Measurements from ENCODE around the gene DIPK1B.

DNA sequence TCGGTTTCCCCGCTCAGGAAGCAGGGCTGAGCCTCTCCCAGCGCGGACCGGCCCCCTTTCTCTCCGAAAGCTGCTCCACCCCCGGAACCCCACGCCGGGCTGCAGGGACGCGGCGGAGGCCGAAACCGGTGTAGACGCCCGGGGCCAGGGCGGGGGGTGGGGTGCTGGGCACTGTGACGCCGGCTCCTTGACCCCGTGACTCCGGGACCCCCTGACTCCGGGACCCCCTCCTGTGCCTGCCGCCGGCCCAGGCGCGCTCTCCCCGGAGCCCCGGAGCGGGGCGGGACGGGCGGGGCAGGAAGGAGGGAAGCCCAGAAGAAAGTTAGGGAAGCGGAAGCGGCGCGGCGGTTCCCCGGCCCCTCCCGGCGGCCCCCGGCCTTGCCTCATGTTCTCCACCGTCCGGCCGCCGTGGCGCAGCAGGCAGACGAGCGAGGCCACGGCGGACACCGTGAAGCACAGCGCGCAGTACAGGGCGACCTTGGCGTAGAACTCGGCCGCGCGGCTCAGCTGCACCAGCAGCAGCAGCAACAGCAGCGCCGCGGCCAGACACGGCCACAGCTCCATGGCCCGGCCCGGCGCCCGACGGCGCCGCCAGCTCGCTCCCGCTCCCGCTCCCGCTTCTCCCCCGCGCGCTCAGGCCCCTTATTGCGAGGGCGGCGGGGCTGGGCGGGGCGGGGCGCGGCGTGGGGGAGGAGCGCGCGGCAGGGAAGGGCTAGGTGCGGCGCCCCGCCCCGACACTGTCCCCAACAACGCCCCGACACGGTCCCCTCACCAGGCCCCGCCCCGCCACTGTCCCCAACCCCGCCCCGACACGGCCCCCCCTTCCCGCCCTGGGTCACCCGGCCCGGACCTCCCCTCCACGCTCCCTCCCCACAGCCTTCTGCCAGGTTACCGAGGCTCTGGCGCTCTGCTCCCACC, 25.3 kb upstream of the DIPK1B start, which contains the start of gene AGPAT2:
- TF ChIP-seq, protein P1, sequence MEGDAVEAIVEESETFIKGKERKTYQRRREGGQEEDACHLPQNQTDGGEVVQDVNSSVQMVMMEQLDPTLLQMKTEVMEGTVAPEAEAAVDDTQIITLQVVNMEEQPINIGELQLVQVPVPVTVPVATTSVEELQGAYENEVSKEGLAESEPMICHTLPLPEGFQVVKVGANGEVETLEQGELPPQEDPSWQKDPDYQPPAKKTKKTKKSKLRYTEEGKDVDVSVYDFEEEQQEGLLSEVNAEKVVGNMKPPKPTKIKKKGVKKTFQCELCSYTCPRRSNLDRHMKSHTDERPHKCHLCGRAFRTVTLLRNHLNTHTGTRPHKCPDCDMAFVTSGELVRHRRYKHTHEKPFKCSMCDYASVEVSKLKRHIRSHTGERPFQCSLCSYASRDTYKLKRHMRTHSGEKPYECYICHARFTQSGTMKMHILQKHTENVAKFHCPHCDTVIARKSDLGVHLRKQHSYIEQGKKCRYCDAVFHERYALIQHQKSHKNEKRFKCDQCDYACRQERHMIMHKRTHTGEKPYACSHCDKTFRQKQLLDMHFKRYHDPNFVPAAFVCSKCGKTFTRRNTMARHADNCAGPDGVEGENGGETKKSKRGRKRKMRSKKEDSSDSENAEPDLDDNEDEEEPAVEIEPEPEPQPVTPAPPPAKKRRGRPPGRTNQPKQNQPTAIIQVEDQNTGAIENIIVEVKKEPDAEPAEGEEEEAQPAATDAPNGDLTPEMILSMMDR (conservative IDR thresholded peaks at IDR 0.05; ENCODE audit: low read depth, low read length) = no peak
- TF ChIP-seq EZH2phosphoT487 (IDR thresholded peaks at IDR 0.05; ENCODE audit: borderline replicate concordance, low read length) (no peak), EZH2 (IDR thresholded peaks at IDR 0.05; ENCODE audit: low read length, unreplicated experiment) (no peak)
